ENCODE measurements around the gene ESPNL. TPM values are rescaled to one million over a fixed set of nuclear protein-coding genes. Genes with fewer than 3 reads are reported as not detected.
A peak's percentile ranks its signal among the peaks of the same experiment; 100 is the strongest.

ESPNL gene
- total RNA-seq, 4 donors from 2014 or later = 0.13 to 0.29 TPM; not detected in 2

DNA sequence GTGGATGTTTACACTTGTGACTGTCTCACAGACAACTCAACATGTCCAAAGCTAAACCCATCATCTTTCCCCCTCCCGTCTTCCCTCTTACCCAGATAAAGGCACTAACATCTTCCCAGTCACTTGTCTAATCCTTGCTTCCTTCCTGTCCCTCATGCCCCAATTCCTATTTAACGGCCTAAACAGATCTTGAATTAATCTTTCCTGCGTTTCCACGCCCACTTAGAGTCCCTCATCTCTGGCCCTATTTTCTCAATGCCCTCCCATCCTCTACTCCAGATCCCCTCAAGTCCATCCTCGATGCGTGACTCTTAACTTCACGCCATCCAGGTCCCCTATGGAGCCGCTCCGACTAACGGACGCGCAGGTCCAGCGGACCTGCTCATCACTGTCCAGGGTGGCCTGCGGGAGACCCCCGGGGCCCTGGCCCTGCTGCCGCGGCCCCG lies 40.0 kb upstream of the ESPNL start:
- no peak for DNase-seq (ENCODE audit: low spot score in 2 of 2)
- 0 to 2% methylated on average over 16 to 18 of the region's 18 CpGs for WGBS, 2 donors
- intact Hi-C loops (cut with DNase I; ENCODE audit: low total_unique reads) = no loop called here
- peak overlapping the region; percentile 73 for H3K4me3 ChIP-seq (ENCODE audit: low read depth, poor library complexity, severe bottlenecking)
- no peak for TF ChIP-seq POLR2A (IDR thresholded peaks at IDR 0.05)
- TF ChIP-seq, protein P1, sequence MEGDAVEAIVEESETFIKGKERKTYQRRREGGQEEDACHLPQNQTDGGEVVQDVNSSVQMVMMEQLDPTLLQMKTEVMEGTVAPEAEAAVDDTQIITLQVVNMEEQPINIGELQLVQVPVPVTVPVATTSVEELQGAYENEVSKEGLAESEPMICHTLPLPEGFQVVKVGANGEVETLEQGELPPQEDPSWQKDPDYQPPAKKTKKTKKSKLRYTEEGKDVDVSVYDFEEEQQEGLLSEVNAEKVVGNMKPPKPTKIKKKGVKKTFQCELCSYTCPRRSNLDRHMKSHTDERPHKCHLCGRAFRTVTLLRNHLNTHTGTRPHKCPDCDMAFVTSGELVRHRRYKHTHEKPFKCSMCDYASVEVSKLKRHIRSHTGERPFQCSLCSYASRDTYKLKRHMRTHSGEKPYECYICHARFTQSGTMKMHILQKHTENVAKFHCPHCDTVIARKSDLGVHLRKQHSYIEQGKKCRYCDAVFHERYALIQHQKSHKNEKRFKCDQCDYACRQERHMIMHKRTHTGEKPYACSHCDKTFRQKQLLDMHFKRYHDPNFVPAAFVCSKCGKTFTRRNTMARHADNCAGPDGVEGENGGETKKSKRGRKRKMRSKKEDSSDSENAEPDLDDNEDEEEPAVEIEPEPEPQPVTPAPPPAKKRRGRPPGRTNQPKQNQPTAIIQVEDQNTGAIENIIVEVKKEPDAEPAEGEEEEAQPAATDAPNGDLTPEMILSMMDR (IDR thresholded peaks at IDR 0.05) = no peak

DNA sequence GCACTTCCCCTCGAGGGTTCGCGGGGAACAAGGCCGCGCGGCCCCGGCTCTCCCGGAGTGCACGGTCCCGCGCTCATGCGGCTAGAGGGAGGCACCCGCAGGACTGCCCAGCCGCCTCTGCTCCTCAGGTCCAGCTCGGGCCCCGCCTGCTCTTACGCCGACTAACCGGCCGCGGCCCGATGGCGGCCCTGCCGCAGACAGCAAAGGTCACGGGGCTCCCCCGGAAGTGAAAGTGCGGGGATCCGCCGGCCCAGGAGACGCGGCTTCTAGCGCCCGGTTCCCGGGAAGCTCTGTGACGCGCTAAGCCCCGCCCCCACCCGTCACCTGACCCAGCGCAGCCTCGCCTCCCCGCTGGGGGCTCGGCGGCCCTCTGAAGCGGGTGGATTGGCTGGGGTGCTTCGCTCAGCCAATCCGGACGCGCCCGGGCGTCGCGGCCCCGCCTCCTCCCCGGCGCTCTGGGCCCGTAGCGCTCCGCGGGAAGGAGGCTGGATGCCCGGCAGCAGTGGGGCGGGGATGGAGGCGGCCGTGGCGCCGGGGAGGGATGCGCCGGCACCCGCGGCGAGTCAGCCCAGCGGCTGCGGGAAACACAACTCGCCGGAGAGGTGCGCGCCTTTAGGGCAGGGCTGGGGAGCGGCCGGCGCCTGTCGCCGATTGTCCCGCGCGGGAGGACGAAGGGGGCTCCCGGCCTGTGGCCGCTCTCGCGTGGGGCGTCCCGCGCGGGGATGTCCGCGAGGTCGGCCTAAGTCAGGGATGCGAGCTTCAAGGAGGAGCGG lies 39.4 kb upstream of the ESPNL start, which contains the start of gene SCLY:
SCLY (plus strand) TSS at position 460 of the 773 bp plus-strand sequence; CDS start at position 514, 54 bp downstream.
- 0% methylated on average over 13 to 38 of the region's 98 CpGs for WGBS, 2 donors
- peak within 1 kb of the TSS; percentile 73 for H3K4me3 ChIP-seq (ENCODE audit: low read depth, poor library complexity, severe bottlenecking)
- TF ChIP-seq, protein P1 (IDR thresholded peaks at IDR 0.05) = no peak
- TF ChIP-seq POLR2A (IDR thresholded peaks at IDR 0.05) = no peak
- intact Hi-C loops (cut with DNase I; ENCODE audit: low total_unique reads) = no loop called here
- peak; percentile 95 to 99 for DNase-seq (ENCODE audit: low spot score in 2 of 2)

DNA sequence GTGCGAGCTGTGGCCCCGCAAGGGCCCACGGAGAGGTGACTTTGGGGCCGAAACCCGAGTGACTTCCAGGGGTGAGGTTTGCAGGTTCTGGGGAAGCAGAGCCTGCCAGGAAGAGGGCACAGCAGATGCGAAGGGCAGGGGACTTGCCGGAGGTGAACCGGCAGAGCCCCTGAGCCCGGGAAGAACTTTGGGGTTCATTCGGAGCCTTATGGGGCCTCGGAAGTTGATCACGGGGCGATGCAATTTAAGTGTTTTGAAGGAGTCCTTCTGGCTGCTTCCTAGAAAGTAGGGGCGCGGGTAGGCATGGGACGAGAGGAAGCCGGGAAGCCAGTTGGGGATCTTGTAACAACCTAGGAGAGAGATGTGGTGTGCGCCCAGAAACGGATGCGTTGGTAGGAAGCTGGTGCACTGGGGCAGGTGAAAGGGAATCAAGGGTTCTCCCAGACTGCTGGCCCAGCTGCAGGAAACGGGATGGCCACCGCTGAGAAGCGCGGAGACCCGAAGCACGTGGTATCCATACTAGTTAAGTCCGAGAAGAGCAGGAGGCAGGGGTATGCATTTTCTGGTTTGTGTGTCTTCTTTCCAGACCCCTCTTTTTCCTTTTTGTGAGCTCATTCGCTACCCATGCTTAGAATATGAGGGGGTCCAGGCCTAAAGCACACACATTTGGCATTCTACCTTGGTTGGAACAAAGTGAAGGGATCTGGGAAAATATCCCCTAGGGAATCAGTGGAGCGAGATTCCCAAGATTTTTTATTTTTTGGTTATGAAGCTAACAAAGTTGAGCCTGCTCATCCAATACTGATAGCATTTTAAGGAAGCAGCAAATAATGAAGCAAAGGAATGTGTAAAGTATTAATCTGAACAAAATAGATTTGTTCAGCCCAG lies 38.6 kb upstream of the ESPNL start:
- intact Hi-C loops (cut with DNase I; ENCODE audit: low total_unique reads) = no loop called here
- peak overlapping the region; percentile 71 for H3K4me3 ChIP-seq (ENCODE audit: low read depth, poor library complexity, severe bottlenecking)
- WGBS, 2 donors = 3 to 4% methylated on average over 29 of the region's 29 CpGs
- DNase-seq (ENCODE audit: low spot score in 2 of 2) = peak in 1 of 2 donors; percentile 86
- TF ChIP-seq, protein P1 (IDR thresholded peaks at IDR 0.05) = no peak
- TF ChIP-seq POLR2A (IDR thresholded peaks at IDR 0.05) = no peak

DNA sequence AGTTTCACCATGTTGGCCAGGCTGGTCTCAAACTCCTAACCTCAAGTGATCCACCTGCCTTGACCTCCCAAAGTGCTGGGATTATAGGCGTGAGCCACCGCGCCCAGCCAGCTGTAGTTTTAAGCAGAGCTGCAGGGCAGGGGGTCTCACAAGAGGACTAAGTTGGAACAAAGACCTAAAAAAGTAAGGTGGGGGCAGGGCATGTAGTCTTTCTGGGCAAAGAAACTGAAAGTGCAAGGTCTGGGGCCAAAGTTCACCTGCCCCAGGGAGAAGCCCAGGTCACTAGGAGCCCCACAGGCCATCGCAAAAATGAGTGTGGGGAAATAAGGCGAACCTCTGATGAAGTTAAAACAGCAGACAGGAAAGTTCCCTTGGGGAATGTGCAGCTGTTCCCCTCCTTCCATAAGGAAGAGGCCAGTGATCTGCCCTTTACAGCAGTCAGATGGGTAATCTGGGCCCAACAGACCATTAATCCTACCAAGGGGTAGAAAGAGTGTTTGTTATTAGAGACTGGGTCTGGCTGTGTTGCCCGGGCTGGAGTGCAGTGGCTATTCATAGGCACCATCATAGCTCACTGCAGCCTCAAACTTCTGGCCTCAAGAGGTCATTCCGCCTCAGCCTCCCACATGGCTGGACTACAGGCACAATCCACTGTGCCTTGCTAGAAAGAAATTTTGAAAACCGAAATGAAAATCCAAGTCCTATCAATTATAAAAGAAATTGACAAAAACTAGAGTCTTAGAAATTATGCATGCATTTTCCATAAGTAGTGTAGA lies 36.5 kb upstream of the ESPNL start:
- H3K4me3 ChIP-seq (ENCODE audit: low read depth, poor library complexity, severe bottlenecking) = no peak overlapping the region
- WGBS, 2 donors = 94 to 97% methylated on average over 8 of the region's 8 CpGs
- intact Hi-C loops (cut with DNase I; ENCODE audit: low total_unique reads) = no loop called here
- TF ChIP-seq POLR2A (IDR thresholded peaks at IDR 0.05) = no peak
- TF ChIP-seq, protein P1 (IDR thresholded peaks at IDR 0.05) = no peak
- DNase-seq (ENCODE audit: low spot score in 2 of 2) = peak in 1 of 2 donors; percentile 64

DNA sequence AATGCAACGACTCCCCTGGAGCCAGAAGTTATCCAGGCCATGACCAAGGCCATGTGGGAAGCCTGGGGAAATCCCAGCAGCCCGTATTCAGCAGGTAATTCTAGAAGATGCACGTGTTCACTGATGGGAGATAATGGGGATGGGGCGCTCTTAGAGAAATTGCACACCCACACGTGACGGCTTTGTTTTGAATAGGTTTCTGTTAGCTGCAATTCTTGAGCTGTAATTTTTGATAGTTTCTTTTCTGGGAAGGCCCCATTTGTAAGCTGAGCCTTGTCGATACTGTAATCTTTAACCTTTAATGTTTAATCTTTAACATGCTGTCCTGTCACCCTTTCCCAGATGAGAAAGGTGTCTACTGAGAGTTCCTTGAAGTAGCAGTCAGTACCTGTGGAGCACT lies 35.8 kb upstream of the ESPNL start:
- intact Hi-C loops (cut with DNase I; ENCODE audit: low total_unique reads) = no loop called here
- H3K4me3 ChIP-seq (ENCODE audit: low read depth, poor library complexity, severe bottlenecking) = no peak overlapping the region
- TF ChIP-seq, protein P1 (IDR thresholded peaks at IDR 0.05) = no peak
- no peak for TF ChIP-seq POLR2A (IDR thresholded peaks at IDR 0.05)
- 78 to 91% methylated on average over 7 of the region's 7 CpGs for WGBS, 2 donors
- DNase-seq (ENCODE audit: low spot score in 2 of 2) = peak in 1 of 2 donors; percentile 20

Data from lower leg skin (tissue), 4 donors.